Ovary (tissue), 3 donors: Measurements from ENCODE around the gene KDM4C.

ENCODE experiments used
- EP300 ChIP-seq: sonication (generic); formaldehyde crosslinking; IDR thresholded peaks from one replicate; pipeline ENCODE4 v1.6.1; 2017; ENCODE audit warnings: antibody characterized with exemption
- POLR2A ChIP-seq: fragments of 450-650 bp; IDR thresholded peaks from one replicate; pipeline ENCODE4 v1.6.1; 2017; ENCODE audit warnings: antibody characterized with exemption, mild to moderate bottlenecking, moderate library complexity
- TF ChIP-seq, protein P1 (sequence below), 3 donors: fragments of 450-650 bp in 2 of 3; fragments of 200-600 bp in 1 of 3; IDR thresholded peaks; one replicate each; pipeline versions ENCODE4 v1.5.1 to v1.8.0; 2016 to 2022; ENCODE audit warnings: antibody characterized with exemption in 3 of 3, mild to moderate bottlenecking in 1 of 3
- donor health status: DM: no; HTN: no; CAD: no.

DNA sequence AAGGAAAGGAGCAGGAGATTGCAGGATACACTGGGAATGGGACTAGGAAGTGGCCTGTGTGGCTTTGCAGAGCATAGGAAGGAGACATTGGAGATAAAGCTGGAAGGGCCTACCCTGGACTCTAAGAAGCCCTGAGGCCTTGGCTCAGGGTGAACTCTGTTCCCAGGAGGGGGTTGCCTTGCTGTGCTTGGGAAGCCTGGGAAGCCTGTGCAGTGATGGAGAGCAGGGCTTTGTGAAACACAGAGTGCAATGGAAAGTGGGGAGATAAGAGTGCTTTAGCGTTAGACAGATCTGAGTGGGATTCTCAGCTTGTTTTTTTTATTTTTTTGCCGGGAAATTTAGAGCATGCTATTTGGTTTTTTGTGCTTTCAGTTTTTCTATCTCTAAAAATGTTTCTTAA, 437.8 kb downstream of the KDM4C start:
- TF ChIP-seq, protein P1, sequence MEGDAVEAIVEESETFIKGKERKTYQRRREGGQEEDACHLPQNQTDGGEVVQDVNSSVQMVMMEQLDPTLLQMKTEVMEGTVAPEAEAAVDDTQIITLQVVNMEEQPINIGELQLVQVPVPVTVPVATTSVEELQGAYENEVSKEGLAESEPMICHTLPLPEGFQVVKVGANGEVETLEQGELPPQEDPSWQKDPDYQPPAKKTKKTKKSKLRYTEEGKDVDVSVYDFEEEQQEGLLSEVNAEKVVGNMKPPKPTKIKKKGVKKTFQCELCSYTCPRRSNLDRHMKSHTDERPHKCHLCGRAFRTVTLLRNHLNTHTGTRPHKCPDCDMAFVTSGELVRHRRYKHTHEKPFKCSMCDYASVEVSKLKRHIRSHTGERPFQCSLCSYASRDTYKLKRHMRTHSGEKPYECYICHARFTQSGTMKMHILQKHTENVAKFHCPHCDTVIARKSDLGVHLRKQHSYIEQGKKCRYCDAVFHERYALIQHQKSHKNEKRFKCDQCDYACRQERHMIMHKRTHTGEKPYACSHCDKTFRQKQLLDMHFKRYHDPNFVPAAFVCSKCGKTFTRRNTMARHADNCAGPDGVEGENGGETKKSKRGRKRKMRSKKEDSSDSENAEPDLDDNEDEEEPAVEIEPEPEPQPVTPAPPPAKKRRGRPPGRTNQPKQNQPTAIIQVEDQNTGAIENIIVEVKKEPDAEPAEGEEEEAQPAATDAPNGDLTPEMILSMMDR (IDR thresholded peaks at IDR 0.05), result no peak
- TF ChIP-seq POLR2A (no peak), EP300 (no peak)
